AG09319 (cell line): ENCODE results near the gene MYH2.

Experiments used
- DNase-seq: peaks from one replicate; pipeline ENCODE4 v3.0.0-alpha.2; 2010; ENCODE audit warnings: low read depth; ENCODE audit errors: extremely low read depth
- TF ChIP-seq, protein P1 (sequence below): IDR thresholded peaks from 2 replicates; pipeline ENCODE4 v1.5.1; 2011; ENCODE audit warnings: low read depth, mild to moderate bottlenecking, inconsistent platforms, low read length, moderate library complexity

Gene MYH2

GRCh38 chr17:10516065-10516464, 33.4 kb downstream of the MYH2 start:
- DNase-seq: no peak
- TF ChIP-seq, protein P1, sequence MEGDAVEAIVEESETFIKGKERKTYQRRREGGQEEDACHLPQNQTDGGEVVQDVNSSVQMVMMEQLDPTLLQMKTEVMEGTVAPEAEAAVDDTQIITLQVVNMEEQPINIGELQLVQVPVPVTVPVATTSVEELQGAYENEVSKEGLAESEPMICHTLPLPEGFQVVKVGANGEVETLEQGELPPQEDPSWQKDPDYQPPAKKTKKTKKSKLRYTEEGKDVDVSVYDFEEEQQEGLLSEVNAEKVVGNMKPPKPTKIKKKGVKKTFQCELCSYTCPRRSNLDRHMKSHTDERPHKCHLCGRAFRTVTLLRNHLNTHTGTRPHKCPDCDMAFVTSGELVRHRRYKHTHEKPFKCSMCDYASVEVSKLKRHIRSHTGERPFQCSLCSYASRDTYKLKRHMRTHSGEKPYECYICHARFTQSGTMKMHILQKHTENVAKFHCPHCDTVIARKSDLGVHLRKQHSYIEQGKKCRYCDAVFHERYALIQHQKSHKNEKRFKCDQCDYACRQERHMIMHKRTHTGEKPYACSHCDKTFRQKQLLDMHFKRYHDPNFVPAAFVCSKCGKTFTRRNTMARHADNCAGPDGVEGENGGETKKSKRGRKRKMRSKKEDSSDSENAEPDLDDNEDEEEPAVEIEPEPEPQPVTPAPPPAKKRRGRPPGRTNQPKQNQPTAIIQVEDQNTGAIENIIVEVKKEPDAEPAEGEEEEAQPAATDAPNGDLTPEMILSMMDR: no peak

GRCh38 chr17:10513299-10514067, 36.0 kb downstream of the MYH2 start:
- no peak for DNase-seq
- TF ChIP-seq, protein P1: no peak

DNA sequence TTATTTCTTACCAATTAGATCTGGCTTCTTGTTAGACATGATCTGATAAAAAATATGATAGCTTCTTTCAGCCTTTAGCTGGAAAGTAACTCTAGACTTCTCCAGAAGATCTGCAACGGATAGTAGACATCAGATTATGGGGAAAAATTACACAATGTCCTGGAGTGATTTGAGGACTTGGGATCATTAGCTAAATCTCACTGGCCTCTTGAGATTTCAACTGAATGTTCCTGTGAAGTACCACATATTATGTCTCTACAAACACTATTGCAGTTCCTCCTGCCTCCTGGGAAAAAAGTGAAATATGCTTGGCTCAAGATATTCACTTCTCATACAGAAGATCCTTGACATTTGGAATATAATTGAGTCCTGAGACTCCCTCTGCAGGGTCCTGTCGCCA, 36.6 kb downstream of the MYH2 start:
- no peak for DNase-seq
- TF ChIP-seq, protein P1: no peak

GRCh38 chr17:10499950-10500349, 49.5 kb downstream of the MYH2 start:
- TF ChIP-seq, protein P1: no peak

DNA sequence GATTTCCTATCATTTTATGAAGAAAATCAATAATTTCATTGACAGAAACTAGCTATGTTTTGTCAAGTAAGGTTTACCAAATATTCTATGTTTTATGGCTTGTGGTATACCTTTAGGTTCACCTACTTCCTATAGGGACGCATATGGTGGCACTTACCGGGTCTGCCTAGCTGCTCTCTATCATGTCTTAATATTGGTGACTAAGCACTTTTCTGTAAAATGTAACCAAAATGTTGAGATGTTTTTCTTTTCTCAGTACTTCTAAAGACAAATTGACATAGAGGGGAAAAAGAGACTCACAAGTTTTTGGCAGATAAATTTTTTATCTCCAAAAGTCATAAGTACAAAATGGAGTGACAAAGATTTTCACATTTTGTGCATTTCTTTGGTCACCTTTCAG, 57.5 kb downstream of the MYH2 start:
- TF ChIP-seq, protein P1: no peak
- DNase-seq: no peak

More at GRCh38 chr17:10499950-10500349, 49.5 kb downstream of the MYH2 start:
- no peak for DNase-seq

DNA sequence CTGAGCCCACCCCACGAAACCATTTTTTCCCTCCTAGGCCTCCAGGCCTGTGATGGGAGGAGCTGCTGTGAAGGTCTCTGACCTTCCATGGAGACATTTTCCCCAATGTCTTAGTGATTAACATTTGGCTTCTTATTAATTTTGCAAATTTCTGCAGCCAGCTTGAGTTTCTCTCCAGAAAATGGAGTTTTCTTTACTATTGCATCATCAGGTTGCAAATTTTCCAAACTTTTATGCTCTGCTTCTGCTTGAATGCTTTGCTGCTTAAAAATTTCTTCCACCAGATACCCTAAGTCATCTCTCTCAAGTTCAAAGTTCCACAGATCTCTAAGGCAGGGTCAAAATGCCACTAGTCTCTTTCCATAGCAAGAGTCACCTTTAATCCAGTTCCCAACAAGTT, 67.2 kb downstream of the MYH2 start:
- TF ChIP-seq, protein P1: no peak
- DNase-seq: no peak

- TF ChIP-seq, protein P1: no peak
- no peak for DNase-seq
These were observed 71.8 kb downstream of the MYH2 start for GRCh38 chr17:10477701-10478100.
